Tibial nerve (tissue), 3 donors: ENCODE results near the gene PRKAG1.

Experiments
- POLR2A ChIP-seq, 2 donors: fragments of 450-650 bp; IDR thresholded peaks; one replicate each; pipeline ENCODE4 v1.6.1; 2017; ENCODE audit warnings: antibody characterized with exemption in 2 of 2, mild to moderate bottlenecking in 2 of 2, moderate library complexity in 2 of 2
- TF ChIP-seq, protein P1 (sequence below), 5 experiments: fragments of 200-600 bp in 3 of 5; fragments of 450-650 bp in 2 of 5; sonication (generic) in 3 of 5; IDR thresholded peaks; one replicate each; pipeline ENCODE4 v1.5.1; 2016 to 2019; ENCODE audit warnings: antibody characterized with exemption in 5 of 5, mild to moderate bottlenecking in 3 of 5, moderate library complexity in 2 of 5

- TF ChIP-seq POLR2A (IDR thresholded peaks at IDR 0.05) = no peak
- TF ChIP-seq, protein P1, sequence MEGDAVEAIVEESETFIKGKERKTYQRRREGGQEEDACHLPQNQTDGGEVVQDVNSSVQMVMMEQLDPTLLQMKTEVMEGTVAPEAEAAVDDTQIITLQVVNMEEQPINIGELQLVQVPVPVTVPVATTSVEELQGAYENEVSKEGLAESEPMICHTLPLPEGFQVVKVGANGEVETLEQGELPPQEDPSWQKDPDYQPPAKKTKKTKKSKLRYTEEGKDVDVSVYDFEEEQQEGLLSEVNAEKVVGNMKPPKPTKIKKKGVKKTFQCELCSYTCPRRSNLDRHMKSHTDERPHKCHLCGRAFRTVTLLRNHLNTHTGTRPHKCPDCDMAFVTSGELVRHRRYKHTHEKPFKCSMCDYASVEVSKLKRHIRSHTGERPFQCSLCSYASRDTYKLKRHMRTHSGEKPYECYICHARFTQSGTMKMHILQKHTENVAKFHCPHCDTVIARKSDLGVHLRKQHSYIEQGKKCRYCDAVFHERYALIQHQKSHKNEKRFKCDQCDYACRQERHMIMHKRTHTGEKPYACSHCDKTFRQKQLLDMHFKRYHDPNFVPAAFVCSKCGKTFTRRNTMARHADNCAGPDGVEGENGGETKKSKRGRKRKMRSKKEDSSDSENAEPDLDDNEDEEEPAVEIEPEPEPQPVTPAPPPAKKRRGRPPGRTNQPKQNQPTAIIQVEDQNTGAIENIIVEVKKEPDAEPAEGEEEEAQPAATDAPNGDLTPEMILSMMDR (IDR thresholded peaks at IDR 0.05) = no peak
Observed at GRCh38 chr12:49010092-49010668, 8.4 kb downstream of the PRKAG1 start.
